ENCODE results near the gene CACTIN.
A peak's percentile ranks its signal among the peaks of the same experiment; 100 is the strongest.

CACTIN gene

DNA sequence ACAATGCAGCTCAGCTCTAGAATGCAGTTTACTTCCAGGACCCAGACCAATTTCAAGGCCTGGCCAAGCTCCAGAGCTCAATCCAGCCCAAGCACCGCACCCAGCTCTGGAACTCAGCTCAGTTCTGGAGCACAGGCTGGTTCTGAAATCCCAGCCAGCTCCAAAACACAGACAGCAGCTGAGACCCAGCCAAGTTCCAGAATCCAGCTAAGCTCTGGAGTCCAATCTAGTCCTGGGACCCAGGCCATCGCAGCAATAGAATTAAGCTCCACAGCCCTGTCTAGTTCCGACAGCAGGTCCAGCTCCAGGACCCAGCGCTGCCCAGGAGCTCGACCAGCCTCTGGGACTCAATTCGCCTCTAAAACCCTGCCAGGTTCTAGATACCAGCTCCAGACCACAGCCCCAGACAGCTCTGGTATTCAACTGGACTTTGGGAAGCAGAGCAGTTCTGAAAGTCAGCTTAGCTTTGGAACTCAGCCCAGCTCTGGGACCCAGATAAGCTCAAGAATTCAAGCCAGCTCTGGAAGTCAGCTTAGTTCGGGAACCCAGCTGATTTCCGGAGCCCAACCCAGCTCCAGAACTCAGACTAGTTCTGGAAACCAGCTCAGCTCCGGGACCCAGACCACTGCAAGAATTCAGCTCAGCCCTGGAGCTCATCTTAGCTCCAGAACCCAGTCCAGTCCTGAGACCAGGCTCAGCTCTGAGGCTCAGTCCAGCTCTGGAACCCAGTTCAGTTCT lies 34.5 kb downstream of the CACTIN start:
- TF ChIP-seq, protein P1, sequence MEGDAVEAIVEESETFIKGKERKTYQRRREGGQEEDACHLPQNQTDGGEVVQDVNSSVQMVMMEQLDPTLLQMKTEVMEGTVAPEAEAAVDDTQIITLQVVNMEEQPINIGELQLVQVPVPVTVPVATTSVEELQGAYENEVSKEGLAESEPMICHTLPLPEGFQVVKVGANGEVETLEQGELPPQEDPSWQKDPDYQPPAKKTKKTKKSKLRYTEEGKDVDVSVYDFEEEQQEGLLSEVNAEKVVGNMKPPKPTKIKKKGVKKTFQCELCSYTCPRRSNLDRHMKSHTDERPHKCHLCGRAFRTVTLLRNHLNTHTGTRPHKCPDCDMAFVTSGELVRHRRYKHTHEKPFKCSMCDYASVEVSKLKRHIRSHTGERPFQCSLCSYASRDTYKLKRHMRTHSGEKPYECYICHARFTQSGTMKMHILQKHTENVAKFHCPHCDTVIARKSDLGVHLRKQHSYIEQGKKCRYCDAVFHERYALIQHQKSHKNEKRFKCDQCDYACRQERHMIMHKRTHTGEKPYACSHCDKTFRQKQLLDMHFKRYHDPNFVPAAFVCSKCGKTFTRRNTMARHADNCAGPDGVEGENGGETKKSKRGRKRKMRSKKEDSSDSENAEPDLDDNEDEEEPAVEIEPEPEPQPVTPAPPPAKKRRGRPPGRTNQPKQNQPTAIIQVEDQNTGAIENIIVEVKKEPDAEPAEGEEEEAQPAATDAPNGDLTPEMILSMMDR (IDR thresholded peaks at IDR 0.05; ENCODE audit: extremely low read depth, missing control alignments), result no peak
- DNase-seq (ENCODE audit: low spot score), result no peak

DNA sequence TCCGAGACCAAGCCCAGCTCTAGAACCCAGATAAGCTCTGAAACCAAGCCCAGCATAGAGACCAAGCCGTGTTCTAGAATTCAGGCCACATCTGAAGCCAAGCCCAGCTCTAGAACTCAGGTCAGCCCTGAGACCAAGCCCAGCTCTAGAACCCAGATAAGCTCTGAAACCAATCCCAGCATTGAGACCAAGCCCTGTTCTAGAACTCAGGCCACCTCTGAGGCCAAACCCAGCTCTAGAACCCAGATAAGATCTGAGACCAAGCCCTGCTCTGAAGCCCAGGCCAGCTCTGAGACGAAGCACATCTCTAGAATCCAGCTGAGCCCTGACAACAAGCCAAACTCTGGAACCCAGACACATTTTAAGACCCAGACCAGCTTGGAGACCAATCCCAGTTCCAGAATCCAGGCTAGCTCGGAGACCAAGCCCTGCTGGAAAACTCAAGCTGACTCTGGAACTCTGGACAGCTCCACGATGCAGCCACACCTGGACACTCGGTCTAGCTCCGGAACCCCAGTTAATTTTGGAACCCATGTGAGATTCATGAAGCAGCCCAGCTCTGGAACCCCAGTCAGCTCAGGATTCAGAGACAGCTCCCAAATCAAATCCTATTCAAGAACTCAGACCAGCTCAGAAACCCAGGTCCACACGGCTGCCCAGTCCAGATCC lies 35.5 kb downstream of the CACTIN start:
- TF ChIP-seq, protein P1 (IDR thresholded peaks at IDR 0.05; ENCODE audit: extremely low read depth, missing control alignments), result no peak
- no peak for DNase-seq (ENCODE audit: low spot score)

- TF ChIP-seq, protein P1 (IDR thresholded peaks at IDR 0.05; ENCODE audit: extremely low read depth, missing control alignments), result no peak
- no peak for DNase-seq (ENCODE audit: low spot score)
These were observed 36.6 kb downstream of the CACTIN start for GRCh38 chr19:3589949-3590348.

DNA sequence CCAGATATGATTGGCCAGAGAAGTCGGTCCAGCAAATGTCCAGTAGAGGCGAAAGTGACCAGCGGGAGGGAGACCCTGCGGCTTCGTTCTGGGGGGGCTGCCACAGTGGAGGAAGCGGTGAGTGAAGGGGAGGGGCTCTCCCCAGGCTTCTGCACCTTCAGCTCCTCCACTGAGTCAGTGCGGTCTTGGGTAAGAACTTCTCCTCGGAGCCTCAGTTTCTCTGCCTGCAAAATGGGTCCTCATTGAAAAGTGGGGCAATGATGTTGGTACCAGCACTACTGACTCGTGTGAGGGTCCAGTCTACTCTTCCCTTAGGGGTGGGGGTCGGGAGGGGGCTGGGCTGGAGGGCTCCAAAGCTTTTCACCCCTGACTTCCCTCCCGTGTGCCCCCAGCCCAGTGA lies 37.2 kb downstream of the CACTIN start:
- no peak for DNase-seq (ENCODE audit: low spot score)
- TF ChIP-seq, protein P1 (IDR thresholded peaks at IDR 0.05; ENCODE audit: extremely low read depth, missing control alignments), result no peak

DNA sequence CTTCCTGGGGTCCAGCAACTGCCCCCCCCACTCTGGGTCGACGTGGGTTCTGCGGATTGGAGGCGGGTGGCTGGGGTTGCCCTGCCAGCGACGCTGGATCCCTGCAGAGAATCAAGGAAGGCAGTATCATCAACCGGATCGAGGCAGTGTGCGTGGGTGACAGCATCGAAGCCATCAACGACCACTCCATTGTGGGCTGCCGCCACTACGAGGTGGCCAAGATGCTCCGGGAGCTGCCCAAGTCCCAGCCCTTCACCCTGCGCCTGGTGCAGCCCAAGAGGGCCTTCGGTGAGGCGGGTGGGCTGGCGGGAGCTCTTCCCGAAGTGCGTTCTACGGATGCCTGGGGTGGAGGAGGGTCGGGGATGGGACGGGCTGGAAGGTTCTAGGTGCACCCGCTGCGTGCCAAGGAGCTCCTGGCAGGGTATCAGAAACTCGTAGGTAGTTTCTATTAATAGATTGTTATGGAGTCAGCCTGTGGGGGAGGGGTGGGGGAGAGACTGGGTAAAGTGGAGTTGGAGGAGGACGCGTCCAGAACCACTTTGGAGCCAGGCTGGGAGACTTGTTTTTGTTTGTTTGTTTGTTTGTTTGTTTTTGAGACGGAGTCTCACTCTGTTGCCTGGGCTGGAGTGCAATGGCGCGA lies 39.8 kb downstream of the CACTIN start:
- peak; percentile 24 for DNase-seq (ENCODE audit: low spot score)
- TF ChIP-seq, protein P1 (IDR thresholded peaks at IDR 0.05; ENCODE audit: extremely low read depth, missing control alignments), result no peak

DNA sequence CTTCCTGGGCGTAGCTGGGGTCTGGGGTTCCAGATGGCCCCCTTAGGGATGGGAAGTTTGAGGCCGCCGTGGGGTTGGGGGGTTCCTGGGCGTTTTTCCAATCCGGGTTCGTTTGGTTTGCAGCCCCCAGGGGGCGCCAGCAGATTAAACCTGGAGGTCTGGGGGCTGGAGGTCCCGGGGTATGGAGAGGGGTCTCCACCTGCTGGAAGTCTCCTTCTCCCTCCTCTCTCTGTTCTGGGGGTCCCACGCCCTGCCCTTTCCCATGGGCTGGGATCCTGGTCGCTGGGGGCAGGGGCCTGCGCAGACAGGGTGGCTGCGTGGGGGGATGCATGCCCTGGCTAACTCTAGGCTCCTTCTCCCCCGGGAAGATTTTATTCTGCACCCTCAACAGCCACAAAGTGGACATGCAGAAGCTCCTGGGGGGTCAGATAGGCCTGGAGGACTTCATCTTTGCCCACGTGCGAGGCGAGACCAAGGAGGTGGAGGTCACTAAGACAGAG lies 40.4 kb downstream of the CACTIN start:
- peak; percentile 83 for DNase-seq (ENCODE audit: low spot score)
- TF ChIP-seq, protein P1 (IDR thresholded peaks at IDR 0.05; ENCODE audit: extremely low read depth, missing control alignments), result peak; percentile 31
